Embryonic facial prominence (tissue), 1 donor: ENCODE measurements around the gene MAD1L1.

Experiments used
- DNase-seq: peaks from one replicate; pipeline ENCODE4 v3.0.0-alpha.2; 2016; ENCODE audit errors: extremely low spot score

The MAD1L1 gene

GRCh38 chr7:2258661-2259365 is 26.1 kb upstream of the MAD1L1 start:
- DNase-seq, result no peak

DNA sequence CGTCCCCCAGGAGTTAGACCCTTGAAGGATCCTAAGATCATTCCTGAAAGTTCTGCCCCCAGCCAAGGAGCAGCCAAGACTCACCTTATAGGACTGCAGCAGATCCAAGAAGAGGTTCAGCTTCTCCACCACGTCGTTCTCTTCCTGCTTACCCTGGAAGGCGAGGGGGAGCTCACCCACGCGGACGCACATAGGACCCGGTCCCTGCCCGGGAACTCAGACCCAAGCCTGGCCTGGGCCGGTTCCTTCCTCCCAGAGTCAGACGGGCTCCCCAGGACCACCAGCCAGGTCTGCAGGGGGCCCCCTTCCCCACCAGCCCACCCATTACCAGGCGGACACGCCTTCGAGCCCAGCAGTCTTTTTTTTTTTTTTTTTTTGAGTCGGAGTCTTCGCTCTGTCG is 24.9 kb upstream of the MAD1L1 start:
- no peak for DNase-seq

DNA sequence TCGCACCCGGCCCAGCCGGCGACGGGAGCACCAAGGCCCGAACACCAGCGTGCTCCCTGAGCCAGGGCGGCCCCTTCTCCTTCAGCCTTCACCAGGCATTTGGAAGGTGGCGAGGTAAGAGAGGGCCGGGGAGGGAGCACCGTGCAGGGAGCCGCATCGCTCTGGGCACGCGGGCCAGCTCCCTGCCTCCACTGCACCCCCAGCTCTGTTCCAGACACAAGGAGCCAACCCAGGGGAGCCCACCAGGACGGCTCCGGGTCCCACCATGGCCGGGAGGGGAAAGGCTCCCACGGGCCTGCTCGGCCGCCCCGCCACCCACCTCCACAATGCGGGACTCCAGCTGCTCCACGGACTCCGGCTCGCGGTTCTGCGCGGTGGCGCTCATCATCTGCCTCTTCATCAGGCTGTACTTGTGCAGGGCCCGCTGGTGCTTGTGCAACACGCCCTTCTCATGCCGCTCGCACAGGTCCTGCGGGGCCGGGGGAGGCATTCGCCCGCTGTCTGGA is 24.4 kb upstream of the MAD1L1 start:
- no peak for DNase-seq

GRCh38 chr7:2256306-2257045 is 23.7 kb upstream of the MAD1L1 start:
- no peak for DNase-seq

- no peak for DNase-seq
Measured at GRCh38 chr7:2255145-2256139, 22.7 kb upstream of the MAD1L1 start.

GRCh38 chr7:2254429-2255144 is 21.8 kb upstream of the MAD1L1 start:
- DNase-seq, result no peak

DNA sequence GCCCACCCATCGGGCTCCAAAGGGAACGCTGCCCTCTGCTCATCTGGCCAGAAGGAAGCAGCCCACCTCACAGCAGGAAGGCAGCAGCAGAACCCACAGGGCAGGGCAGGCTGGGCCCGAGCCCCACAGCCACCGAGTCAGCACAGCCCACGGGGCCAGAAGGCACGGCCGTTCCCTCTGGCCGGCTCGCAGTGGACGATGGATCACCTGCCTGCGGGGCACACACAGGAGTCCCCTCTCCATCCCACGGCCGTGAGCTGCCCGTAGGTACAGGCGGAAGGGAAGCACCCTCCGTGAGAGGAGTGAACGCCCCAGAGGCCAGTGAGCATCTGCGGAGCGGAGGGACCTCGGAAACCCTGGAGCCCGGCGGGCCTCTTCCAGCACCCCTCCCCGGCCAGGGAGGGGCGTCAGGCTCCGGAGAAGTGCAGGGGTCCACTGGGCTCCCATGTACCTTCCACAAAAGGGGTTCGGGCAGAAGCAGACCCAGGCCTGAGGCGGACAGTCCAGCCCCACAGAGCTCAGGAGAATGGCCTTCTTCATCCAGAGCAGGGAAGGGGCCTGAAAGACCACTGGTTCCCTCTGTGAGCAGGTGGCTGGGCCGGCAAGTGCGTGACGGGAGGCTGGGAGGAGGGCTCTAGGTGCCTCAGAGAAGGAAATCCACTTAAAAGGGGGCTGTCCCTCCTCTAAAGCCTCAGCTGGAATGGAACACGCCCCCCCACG is 20.9 kb upstream of the MAD1L1 start:
- no peak for DNase-seq

DNA sequence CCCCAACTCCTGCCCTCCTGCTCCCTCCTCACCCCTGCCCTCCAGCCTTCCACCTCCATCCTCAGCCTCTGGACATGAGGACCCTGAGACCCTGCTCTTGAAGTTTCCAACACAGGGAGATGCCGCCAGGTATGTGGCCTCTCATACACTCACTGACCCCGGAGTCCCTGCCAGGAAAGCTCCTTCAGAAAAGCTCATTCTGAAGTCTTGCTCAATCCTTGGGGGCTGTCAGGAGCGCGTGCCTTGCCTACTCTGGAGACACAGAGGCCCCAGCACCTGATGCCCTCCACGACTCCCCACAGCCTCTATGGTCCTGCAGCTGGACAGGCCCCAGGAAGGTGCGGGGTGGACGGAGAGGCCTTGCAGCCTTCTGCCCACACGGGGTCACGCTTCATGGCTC is 20.3 kb upstream of the MAD1L1 start:
- DNase-seq, result no peak

DNA sequence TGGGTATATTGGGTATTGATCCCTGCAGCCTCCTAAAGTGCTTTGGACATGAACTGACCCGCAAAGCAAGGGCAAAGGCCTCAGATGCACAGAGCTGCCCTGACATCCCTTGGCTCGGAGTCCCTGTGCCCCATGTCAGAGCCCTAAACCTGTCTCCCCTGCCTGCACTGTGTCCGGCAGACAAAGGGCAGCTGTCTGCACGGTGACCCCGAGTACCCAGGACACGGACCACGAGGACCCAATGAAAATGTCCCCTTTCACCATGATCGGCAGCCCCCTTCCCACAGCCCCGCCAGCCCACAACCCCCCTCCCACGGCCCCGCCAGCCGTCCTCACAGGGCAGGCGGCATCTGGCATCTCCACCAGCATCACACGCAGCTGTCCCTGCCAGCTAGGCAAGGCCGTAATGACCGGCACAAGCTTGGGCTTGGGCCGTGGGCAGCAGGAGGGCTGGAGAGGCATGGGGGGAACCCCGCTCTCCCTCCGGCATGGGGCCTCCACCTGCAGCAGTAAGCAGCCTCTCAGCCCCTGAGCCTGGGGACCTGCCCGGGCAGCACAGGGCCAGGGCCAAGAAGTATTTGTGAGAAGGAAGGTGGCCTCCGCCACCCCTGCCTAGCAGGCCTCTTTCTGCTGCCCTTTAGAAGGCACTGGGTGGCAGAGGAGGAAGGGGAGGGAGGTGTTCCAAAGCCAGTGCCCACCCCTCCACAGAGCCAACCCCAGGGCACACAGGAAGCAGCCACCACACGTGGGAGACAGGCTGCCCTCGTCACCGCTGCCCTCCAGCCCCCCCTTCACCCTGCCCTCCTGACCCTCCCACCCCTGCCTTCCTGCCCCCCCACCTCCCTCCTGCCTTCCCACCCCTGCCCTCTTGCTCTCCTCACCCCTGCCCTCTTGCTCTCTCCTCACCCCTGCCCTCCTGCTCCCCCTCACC is 19.4 kb upstream of the MAD1L1 start:
- no peak for DNase-seq

GRCh38 chr7:2251381-2251780 is 18.6 kb upstream of the MAD1L1 start:
- no peak for DNase-seq

GRCh38 chr7:2249744-2250323 is 17.1 kb upstream of the MAD1L1 start:
- no peak for DNase-seq

DNA sequence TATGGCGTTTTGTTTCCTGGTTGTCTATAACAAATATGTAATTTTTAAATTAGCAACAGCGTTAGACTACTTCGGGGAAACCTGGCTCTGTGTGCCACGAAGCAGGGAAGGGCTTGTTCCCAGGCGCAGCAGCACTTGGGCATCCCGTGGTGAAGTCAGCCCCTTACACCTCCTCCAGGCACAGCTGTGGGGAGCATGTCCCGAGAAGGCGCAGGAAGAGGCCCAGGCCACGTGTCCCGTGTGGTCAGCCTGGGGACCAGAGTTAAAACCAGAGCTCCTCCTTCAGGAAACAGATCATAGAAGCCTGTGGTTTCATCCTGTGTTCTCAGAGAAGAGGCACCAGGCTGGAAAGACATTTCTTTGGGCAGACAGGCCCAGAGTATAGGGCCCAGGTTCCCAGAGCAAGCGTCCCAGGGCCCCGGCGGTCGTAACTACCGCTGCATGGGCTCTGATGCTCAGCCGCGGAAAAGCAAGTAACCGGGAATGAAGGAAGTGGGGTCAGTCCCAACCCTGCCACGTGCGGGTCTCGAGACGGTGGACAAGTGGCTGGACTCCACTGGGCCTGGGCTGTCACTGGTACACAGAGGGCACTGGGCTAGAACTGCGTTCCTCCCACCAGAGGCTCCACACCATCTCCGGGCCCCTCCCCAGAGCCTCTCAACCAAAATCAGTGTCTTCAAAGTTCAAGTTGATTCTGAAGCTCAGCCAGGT is 16.4 kb upstream of the MAD1L1 start:
- no peak for DNase-seq

DNA sequence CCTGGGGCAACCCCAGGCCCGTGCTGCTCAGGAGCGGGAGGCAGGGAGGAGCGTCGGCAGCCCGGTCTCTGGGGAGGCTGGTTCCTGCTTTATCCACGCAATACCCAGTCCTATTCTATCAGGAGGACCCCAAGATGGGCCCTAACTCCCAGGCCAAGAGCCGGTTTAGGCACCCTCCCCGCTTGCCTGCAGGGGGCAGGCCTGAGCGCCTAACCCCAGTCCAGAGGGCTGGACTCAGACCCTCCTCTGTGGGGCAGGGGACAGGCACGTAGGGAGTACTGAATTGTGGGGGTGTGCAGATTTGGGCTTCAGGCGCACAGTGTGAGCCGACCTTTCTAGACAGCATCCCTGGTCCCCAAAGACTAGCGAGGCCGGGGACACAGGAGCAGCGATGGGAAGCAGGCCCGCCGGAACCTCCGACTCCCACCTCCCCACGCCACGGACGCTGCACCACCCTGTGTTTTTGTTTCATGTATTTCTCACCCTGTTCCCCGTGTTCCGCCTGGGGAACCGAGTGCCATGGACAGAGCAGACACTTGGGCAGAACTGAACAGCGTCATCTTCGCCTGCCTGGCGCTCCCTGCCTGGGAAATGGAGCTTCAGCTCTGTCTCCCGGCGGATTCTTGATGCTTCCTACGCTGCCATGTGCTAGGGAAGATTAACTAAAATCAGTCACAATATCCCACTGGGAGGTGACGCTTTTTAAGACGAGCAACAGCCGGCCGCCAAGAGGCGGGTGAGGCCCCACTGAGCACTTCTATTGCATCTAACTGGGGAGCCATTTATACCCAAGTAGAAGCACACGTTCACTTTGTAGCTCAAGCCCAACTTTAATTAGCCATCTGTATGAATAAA is 14.6 kb upstream of the MAD1L1 start:
- no peak for DNase-seq

DNA sequence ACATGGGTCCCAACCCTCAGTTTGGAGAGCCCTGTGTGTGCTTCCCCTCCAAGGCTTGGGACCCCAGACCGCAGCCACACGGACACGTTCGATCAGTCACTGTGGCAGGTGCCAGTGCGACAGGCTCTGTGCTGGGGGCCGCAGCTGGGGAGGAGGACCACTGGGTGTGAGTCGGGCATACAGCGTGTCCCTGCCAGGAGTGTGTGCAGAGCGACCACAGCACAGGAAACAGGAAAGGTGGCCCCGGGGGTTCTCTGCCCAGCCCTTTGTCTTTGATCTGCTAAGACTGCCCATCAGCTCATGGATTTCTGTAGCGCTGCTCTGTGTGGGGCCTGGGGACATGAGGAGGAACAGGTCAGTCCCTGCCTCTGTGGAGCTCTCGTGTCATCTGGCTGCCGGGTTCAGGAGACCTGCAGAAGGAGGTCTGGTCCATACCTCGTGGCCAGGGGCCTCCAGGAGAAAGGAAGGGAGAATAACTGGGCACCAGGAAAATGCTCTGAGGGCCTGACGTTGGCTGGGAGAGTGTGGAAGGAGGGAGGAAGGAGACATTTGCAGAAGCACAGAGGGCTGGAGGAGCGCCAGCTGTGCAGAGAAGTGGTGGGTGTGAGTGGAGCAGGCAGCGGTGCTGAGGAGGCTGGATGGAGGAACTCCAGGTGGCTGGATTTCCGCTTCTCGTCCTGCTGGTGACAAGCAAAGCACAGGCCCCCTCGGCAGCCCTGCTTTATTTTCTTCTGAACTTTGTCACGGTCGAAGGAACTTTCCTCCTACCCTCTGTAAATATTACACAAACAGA is 13.3 kb upstream of the MAD1L1 start:
- no peak for DNase-seq

DNA sequence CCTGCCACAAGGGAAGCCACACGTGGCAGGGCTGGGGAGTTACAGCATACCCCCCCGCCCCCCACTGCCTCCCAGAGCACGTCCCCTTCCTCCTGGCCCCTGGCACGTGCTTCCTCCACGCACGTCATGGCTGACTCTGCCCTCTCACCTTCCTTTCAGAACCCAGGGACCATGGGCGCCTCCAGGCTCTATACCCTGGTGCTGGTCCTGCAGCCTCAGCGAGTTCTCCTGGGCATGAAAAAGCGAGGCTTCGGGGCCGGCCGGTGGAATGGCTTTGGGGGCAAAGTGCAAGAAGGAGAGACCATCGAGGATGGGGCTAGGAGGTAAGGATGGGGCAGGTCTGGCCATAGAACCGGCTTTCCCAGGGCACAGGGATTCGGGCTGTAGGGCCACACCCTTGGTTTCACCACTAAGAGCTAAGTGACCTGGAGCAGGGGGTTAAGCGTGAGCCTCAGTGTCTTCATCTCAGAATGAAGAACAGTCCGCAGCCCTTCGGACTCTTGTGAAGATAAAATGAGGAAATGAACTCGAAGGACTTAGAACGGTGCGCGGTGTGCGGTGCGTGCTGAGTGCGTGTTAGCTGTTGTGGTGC is 11.8 kb upstream of the MAD1L1 start:
- no peak for DNase-seq

- DNase-seq, result no peak
Measured at GRCh38 chr7:2243458-2243857, 10.7 kb upstream of the MAD1L1 start.
